ENCODE results near the gene NR0B2. TPM values are rescaled to one million over a fixed set of nuclear protein-coding genes. Genes with fewer than 3 reads are reported as not detected.

NR0B2 gene
- total and polyA plus RNA-seq, 2 of the 13 experiments (the other 11 are each of a cell fraction or from before 2014, with no cell fraction given), result 72.5 to 133 TPM

GRCh38 chr1:26913389-26913753 is 404 bp downstream of the NR0B2 start (continued):
- TF ChIP-seq ZNF646 (CRISPR knock-in tag; IDR thresholded peaks at IDR 0.05) (no peak), AGO2 (optimal IDR thresholded peaks at IDR 0.05; ENCODE audit: low read depth, low read length) (peak; percentile 99), THAP8 (CRISPR knock-in tag; IDR thresholded peaks at IDR 0.05; ENCODE audit: borderline replicate concordance) (no peak), ZNF670 (CRISPR knock-in tag; IDR thresholded peaks at IDR 0.05; ENCODE audit: borderline replicate concordance) (peak; percentile 41; the same call in 1 of the 2 replicates), FOXO4 (CRISPR knock-in tag; conservative IDR thresholded peaks at IDR 0.05) (0 out of 2 replicates have a peak, but pooled peaks have one; percentile 27), ZNF563 (CRISPR knock-in tag; IDR thresholded peaks at IDR 0.05) (peak; percentile 27; the same call in 1 of the 2 replicates), ZNF709 (CRISPR knock-in tag; IDR thresholded peaks at IDR 0.05) (0 out of 2 replicates have a peak, but pooled peaks have one; percentile 67), ZNF431 (CRISPR knock-in tag; IDR thresholded peaks at IDR 0.05; ENCODE audit: borderline replicate concordance, low read depth) (no peak), HES4 (CRISPR knock-in tag; IDR thresholded peaks at IDR 0.05; ENCODE audit: borderline replicate concordance) (no peak; the same call in 1 of the 2 replicates), HOXA5 (CRISPR knock-in tag; IDR thresholded peaks at IDR 0.05) (0 out of 2 replicates have a peak, but pooled peaks have one; percentile 2), ZNF572 (CRISPR knock-in tag; IDR thresholded peaks at IDR 0.05) (0 out of 2 replicates have a peak, but pooled peaks have one; percentile 86), ZNF772 (CRISPR knock-in tag; IDR thresholded peaks at IDR 0.05) (peak; percentile 41; the same call in 1 of the 2 replicates), MEIS2 (CRISPR knock-in tag; IDR thresholded peaks at IDR 0.05) (no peak), ARID2 (CRISPR knock-in tag; IDR thresholded peaks at IDR 0.05; ENCODE audit: borderline replicate concordance) (peak; percentile 16; the same call in 1 of the 2 replicates), POLR2AphosphoS2 (IDR thresholded peaks at IDR 0.05; ENCODE audit: low read depth, low read length) (no peak), FIP1L1 (IDR thresholded peaks at IDR 0.05; ENCODE audit: borderline replicate concordance, insufficient read depth, low read depth, low read length) (0 out of 2 replicates have a peak, but pooled peaks have one; percentile 1), GTF3A (CRISPR knock-in tag; conservative IDR thresholded peaks at IDR 0.05) (no peak), ZNF354B (CRISPR knock-in tag; IDR thresholded peaks at IDR 0.05) (peak; percentile 86; the same call in 1 of the 2 replicates), ZNF747 (CRISPR knock-in tag; IDR thresholded peaks at IDR 0.05; ENCODE audit: borderline replicate concordance) (peak; percentile 15; the same call in 1 of the 2 replicates), ZNF512 (CRISPR knock-in tag; IDR thresholded peaks at IDR 0.05) (no peak)

All from HepG2 (cell line).